Right ventricle myocardium superior (tissue), 1 donor: ENCODE data around the gene LGALS14. TPM values are rescaled to one million over a fixed set of nuclear protein-coding genes. Genes with fewer than 3 reads are reported as not detected.

Experiments used
- ATAC-seq: fragments of 200-7000 bp; cut with Tn5 transposase; one replicate; pipeline ENCODE4 v1.9.1; 2020; ENCODE audit warnings: mild to moderate bottlenecking; ENCODE audit not compliant: poor library complexity
- DNase-seq: peaks from one replicate; pipeline ENCODE4 v3.0.0-alpha.2; 2020
- intact Hi-C: fragments of 100-400 bp; cut with DNase I; formaldehyde crosslinking; loops from one replicate; pipeline ENCODE4 v1.11.2; 2022
- total RNA-seq: library from RNA; stranded (reverse); fragmentation: NEBNext Ultra II Directional; extraction: Animal tissue kit (Norgen Biotek cat#: 25700); gene quantifications from one replicate; pipeline ENCODE4 v1.2.1, GENCODE V29; 2021
- donor health status: DM: no; HTN: yes; CAD: no; lungs with severe emphysema.

Gene LGALS14
- total RNA-seq, 1 donor from 2014 or later = not detected

- intact Hi-C loops = no loop called here
- no peak for ATAC-seq
- no peak for DNase-seq
These were observed 31.8 kb downstream of the LGALS14 start for GRCh38 chr19:39736088-39736487.

- ATAC-seq (no peak), DNase-seq (no peak)
- intact Hi-C loops = no loop called here
These were observed 33.1 kb downstream of the LGALS14 start for GRCh38 chr19:39737351-39737750.

GRCh38 chr19:39737891-39738290 is 33.6 kb downstream of the LGALS14 start, which contains the start of gene CLC:
TSS of gene CLC (minus strand) at chr19:39738029. CDS start at chr19:39737952, 77 bp downstream.
- intact Hi-C loops = no loop called here
- ATAC-seq = no peak
- no peak for DNase-seq

- intact Hi-C loops = no loop called here
- DNase-seq (no peak), ATAC-seq (no peak)
These were observed 34.5 kb downstream of the LGALS14 start for GRCh38 chr19:39738814-39739213.

GRCh38 chr19:39740395-39740794 is 36.1 kb downstream of the LGALS14 start:
- no peak for ATAC-seq

GRCh38 chr19:39745643-39746042 is 41.4 kb downstream of the LGALS14 start:
- DNase-seq (no peak), ATAC-seq (no peak)
- intact Hi-C loops = no loop called here

More at GRCh38 chr19:39740395-39740794, 36.1 kb downstream of the LGALS14 start:
- intact Hi-C loops = no loop called here
- DNase-seq = no peak

GRCh38 chr19:39746836-39747529 is 42.7 kb downstream of the LGALS14 start:
- intact Hi-C loops = no loop called here
- ATAC-seq (no peak), DNase-seq (no peak)

- DNase-seq = no peak
- ATAC-seq = no peak
- intact Hi-C loops = no loop called here
These were observed 45.7 kb downstream of the LGALS14 start for GRCh38 chr19:39749981-39750380.

GRCh38 chr19:39752390-39752789 is 48.1 kb downstream of the LGALS14 start:
- intact Hi-C loops = no loop called here
- ATAC-seq (no peak), DNase-seq (no peak)

GRCh38 chr19:39752795-39753194 is 48.5 kb downstream of the LGALS14 start:
- ATAC-seq = no peak
- no peak for DNase-seq
- intact Hi-C loops = no loop called here

GRCh38 chr19:39754544-39754943 is 50.3 kb downstream of the LGALS14 start:
- no peak for DNase-seq
- intact Hi-C loops = no loop called here
- ATAC-seq = no peak

- DNase-seq (no peak), ATAC-seq (no peak)
- intact Hi-C loops = no loop called here
These were observed 50.7 kb downstream of the LGALS14 start for GRCh38 chr19:39754971-39755370.

Other genes with a start within 250 kb of the LGALS14 start
- gene TIMM50, start 223.6 kb upstream of the LGALS14 start, total RNA-seq = 80.6 TPM
- not detected for gene DLL3, start 205.5 kb upstream of the LGALS14 start, total RNA-seq
- not detected for gene SELENOV, start 189.3 kb upstream of the LGALS14 start, total RNA-seq
- gene EID2B, start 171.6 kb upstream of the LGALS14 start, total RNA-seq = 1.7 TPM
- gene EID2, start 164.3 kb upstream of the LGALS14 start, total RNA-seq = 10.3 TPM
- not detected for gene LGALS13, start 102.0 kb upstream of the LGALS14 start, total RNA-seq
- not detected for gene LGALS16, start 48.6 kb upstream of the LGALS14 start, total RNA-seq
- gene CLC, start 33.5 kb downstream of the LGALS14 start, total RNA-seq = not detected
- gene LEUTX, start 74.4 kb downstream of the LGALS14 start, total RNA-seq = not detected
- gene DYRK1B, start 129.7 kb downstream of the LGALS14 start, total RNA-seq = 16.8 TPM
- gene FBL, start 141.9 kb downstream of the LGALS14 start, total RNA-seq = 52.9 TPM
- gene FCGBP, start 230.2 kb downstream of the LGALS14 start, total RNA-seq = 8.0 TPM